PC-3 (cell line): ENCODE results near the gene MX1.

Experiments
- EZH2 ChIP-seq: fragments of 300-600 bp; sonication (generic); IDR thresholded peaks from one replicate; pipeline ENCODE4 v1.6.1; 2017; ENCODE audit warnings: antibody characterized with exemption, mild to moderate bottlenecking, low read length; ENCODE audit not compliant: unreplicated experiment
- EZH2phosphoT487 ChIP-seq: fragments of 300-600 bp; sonication (generic); IDR thresholded peaks from 2 replicates; pipeline ENCODE4 v1.6.1; 2018; ENCODE audit warnings: mild to moderate bottlenecking, antibody characterized with exemption, low read length, borderline replicate concordance
- TF ChIP-seq, protein P1 (sequence below): fragments of 300-600 bp; sonication (generic); conservative IDR thresholded peaks from 2 replicates; pipeline ENCODE4 v1.5.1; 2017; ENCODE audit warnings: antibody characterized with exemption, low read depth, mild to moderate bottlenecking, low read length

DNA sequence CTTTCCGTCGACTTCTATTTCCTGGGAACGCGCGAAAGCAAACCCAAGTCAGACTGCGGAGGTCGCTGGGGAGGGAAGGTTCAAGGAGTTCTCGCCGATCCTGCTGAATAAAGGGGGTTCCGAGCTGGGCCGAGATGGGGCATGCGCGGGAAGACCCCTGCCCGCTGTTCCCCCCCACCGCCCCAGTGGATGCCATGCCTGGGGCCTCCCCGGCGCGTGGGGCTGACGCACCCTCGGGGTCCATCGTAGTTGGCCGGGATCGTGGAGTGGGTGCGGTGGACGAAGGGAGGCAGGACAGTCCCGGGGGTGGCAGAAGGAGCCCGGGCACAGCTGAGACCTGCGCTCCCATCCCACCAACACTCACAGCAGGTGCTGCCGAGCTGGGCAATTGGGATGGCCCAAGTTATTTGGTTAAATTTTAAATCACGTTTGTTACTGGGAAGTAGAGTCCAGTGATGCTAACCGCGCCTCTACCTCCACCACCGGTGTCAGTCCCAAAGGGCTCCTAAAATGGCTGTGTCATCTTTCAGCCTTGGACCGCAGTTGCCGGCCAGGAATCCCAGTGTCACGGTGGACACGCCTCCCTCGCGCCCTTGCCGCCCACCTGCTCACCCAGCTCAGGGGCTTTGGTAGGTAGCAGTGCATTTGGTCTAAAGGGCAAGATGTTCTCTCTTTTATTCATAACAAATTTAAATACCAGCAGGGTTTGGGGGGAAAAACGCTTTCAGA is 801 bp downstream of the MX1 start:
- TF ChIP-seq EZH2 (no peak), EZH2phosphoT487 (no peak)
- TF ChIP-seq, protein P1, sequence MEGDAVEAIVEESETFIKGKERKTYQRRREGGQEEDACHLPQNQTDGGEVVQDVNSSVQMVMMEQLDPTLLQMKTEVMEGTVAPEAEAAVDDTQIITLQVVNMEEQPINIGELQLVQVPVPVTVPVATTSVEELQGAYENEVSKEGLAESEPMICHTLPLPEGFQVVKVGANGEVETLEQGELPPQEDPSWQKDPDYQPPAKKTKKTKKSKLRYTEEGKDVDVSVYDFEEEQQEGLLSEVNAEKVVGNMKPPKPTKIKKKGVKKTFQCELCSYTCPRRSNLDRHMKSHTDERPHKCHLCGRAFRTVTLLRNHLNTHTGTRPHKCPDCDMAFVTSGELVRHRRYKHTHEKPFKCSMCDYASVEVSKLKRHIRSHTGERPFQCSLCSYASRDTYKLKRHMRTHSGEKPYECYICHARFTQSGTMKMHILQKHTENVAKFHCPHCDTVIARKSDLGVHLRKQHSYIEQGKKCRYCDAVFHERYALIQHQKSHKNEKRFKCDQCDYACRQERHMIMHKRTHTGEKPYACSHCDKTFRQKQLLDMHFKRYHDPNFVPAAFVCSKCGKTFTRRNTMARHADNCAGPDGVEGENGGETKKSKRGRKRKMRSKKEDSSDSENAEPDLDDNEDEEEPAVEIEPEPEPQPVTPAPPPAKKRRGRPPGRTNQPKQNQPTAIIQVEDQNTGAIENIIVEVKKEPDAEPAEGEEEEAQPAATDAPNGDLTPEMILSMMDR, result no peak
